GM12878 (cell line): ENCODE data around the gene SMIM17. TPM values are rescaled to one million over a fixed set of nuclear protein-coding genes. Genes with fewer than 3 reads are reported as not detected.

Source experiments
- ATAC-seq: fragments of 200-7000 bp; cut with Tn5 transposase; 3 replicates; pipeline ENCODE4 v1.9.1; 2020; ENCODE audit warnings: mild to moderate bottlenecking, moderate library complexity
- BruUV-seq: library from RNA; stranded (reverse); fragments of 400-500 nt; replicated peaks from 2 replicates; lab custom pipeline; 2021; lab: Mats Ljungman, UMichigan
- CTCF ChIA-PET: fragments of 300-600 bp; sonication (Branson Sonifier 250); formaldehyde crosslinking; extraction: SDS; loops from one replicate; lab custom pipeline; 2021; ENCODE audit warnings: inconsistent platforms; lab: Yijun Ruan, JAX
- POLR2A ChIA-PET: fragments of 350-600 bp; formaldehyde crosslinking; extraction: SDS; loops from one replicate; lab custom pipeline; 2021; ENCODE audit warnings: inconsistent platforms; lab: Charles Lee
- RAD21 ChIA-PET: fragments of 300-600 bp; sonication (Branson Sonifier 250); formaldehyde crosslinking; loops from one replicate; lab custom pipeline; 2023; ENCODE audit warnings: antibody characterized with exemption; ENCODE audit not compliant: unreplicated experiment; lab: Charles Lee
- SMC1A ChIA-PET: fragments of 300-600 bp; sonication (Branson Sonifier 250); formaldehyde crosslinking; loops from one replicate; lab custom pipeline; 2023; ENCODE audit not compliant: unreplicated experiment, uncharacterized antibody; lab: Charles Lee
- DNase-seq: peaks from one replicate; pipeline ENCODE4 v3.0.0-alpha.2; 2011; ENCODE audit warnings: low read depth, low spot score
- FAIRE-seq: peaks from 3 replicates; lab custom pipeline; 2011; peaks lifted over from hg19 to GRCh38; lab: Jason Lieb, UNC
- H2AFZ ChIP-seq: 2 replicates; pipeline ENCODE4 v1.6.0; 2011; ENCODE audit warnings: low read depth, low read length, control low read depth; ENCODE audit not compliant: control insufficient read depth
- H3K27ac ChIP-seq: 2 replicates; pipeline ENCODE4 v1.5.1; 2011; ENCODE audit warnings: control low read depth; ENCODE audit not compliant: control insufficient read depth, insufficient read depth
- H3K27me3 ChIP-seq, 2 experiments: replicated peaks in 1 of 2; 2 replicates each; pipeline versions ENCODE4 v1.6.0 to v1.6.1; 2011; ENCODE audit warnings: low read length in 1 of 2; ENCODE audit not compliant: control insufficient read depth in 2 of 2, insufficient read depth in 2 of 2
- H3K36me3 ChIP-seq, 2 experiments: 2 replicates each; pipeline ENCODE4 v1.5.1; 2011; ENCODE audit warnings: low read length in 1 of 2; ENCODE audit not compliant: control insufficient read depth in 2 of 2, insufficient read depth in 2 of 2
- H3K4me1 ChIP-seq: 2 replicates; pipeline ENCODE4 v1.6.1; 2011; ENCODE audit warnings: mild to moderate bottlenecking, low read length, moderate library complexity, mixed read lengths; ENCODE audit not compliant: control insufficient read depth, insufficient read depth
- H3K4me2 ChIP-seq: 2 replicates; pipeline ENCODE4 v1.6.0; 2011; ENCODE audit warnings: control low read depth; ENCODE audit not compliant: control insufficient read depth, insufficient read depth
- H3K4me3 ChIP-seq: fragments of 200-600 bp; sonication (generic); 2 replicates; pipeline ENCODE4 v1.5.1; 2016
- H3K79me2 ChIP-seq: 2 replicates; pipeline ENCODE4 v1.6.0; 2011; ENCODE audit warnings: low read length; ENCODE audit not compliant: control insufficient read depth, insufficient read depth
- H3K9ac ChIP-seq: 2 replicates; pipeline ENCODE4 v1.8.0; 2011; ENCODE audit warnings: low read length, control low read depth, mixed read lengths; ENCODE audit not compliant: control insufficient read depth, insufficient read depth
- H3K9me3 ChIP-seq: replicated peaks from 3 replicates; pipeline ENCODE4 v1.5.1; 2011; ENCODE audit warnings: mild to moderate bottlenecking, low read length; ENCODE audit not compliant: control insufficient read depth, insufficient read depth
- H4K20me1 ChIP-seq: 2 replicates; pipeline ENCODE4 v1.6.0; 2011; ENCODE audit not compliant: control insufficient read depth, insufficient read depth
- EGR1 ChIP-seq, 2 experiments: IDR thresholded peaks; 1 replicate in 1 of 2; 2 replicates in 1 of 2; pipeline ENCODE4 v1.6.1; 2011 to 2012; ENCODE audit warnings: low read depth in 2 of 2, low read length in 2 of 2, borderline replicate concordance in 1 of 2, mild to moderate bottlenecking in 1 of 2, moderate library complexity in 1 of 2
- MEF2B ChIP-seq: fragments of 450-650 bp; IDR thresholded peaks from 2 replicates; pipeline ENCODE4 v1.6.1; 2018; ENCODE audit warnings: mild to moderate bottlenecking, moderate library complexity; ENCODE audit not compliant: partially characterized antibody, poor library complexity, severe bottlenecking
- RB1 ChIP-seq: fragments of 450-650 bp; formaldehyde crosslinking; IDR thresholded peaks from 2 replicates; pipeline ENCODE4 v1.6.1; 2017; ENCODE audit warnings: mild to moderate bottlenecking, borderline replicate concordance
- TCF3 ChIP-seq: IDR thresholded peaks from 2 replicates; pipeline ENCODE4 v1.6.1; 2012; ENCODE audit warnings: low read depth, mild to moderate bottlenecking, low read length, borderline replicate concordance; ENCODE audit not compliant: insufficient read depth
- WGBS: methylation state at CpG from one replicate; pipeline ENCODE4 v1.1.6; 2016; ENCODE audit warnings: low lambda C conversion rate; ENCODE audit not compliant: insufficient replicate concordance, insufficient coverage; ENCODE audit errors: missing lambda C conversion rate; 5-methylcytosine and 5-hydroxymethylcytosine counted together
- in situ Hi-C: fragments of 300-500 bp; cut with MboI; formaldehyde crosslinking; loops from 9 replicates; pipeline ENCODE4 v1.14.3; 2018; ENCODE audit warnings: mixed read lengths
- intact Hi-C: fragments of 100-400 bp; cut with micrococcal nuclease; formaldehyde crosslinking; loops from one replicate; pipeline ENCODE4 v1.14.2; 2022; ENCODE audit not compliant: unreplicated experiment
- polyA plus RNA-seq, 11 experiments: library from polyadenylated mRNA; depleted of rRNA in 4 of 11; unstranded in 6 of 11; stranded (reverse) in 5 of 11; fragments of >200 nt; fragmentation: Nextera tagmentation in 4 of 11; fragmentation: Illumina TruSeq in 1 of 11; extraction: Ambion mirVana in 4 of 11; extraction: Trizol in 1 of 11; gene quantifications; 1 replicate in 1 of 11; 2 replicates in 10 of 11; pipeline versions ENCODE4 v1.2.1 to v1.2.3, GENCODE V29; 2011 to 2016; ENCODE audit warnings: inconsistent platforms in 2 of 11, missing spikeins in 2 of 11, low read depth in 1 of 11
- total RNA-seq, 4 experiments: library from RNA; depleted of rRNA in 3 of 4; stranded (reverse); fragments of >200 nt in 3 of 4; fragmentation: Illumina TruSeq in 1 of 4; extraction: Trizol in 1 of 4; gene quantifications; 2 replicates each; pipeline versions ENCODE4 v1.2.1 to v1.2.3, GENCODE V29; 2013 to 2021
- TF ChIP-seq, protein P1 (sequence below): fragments of 450-650 bp; IDR thresholded peaks from 2 replicates; pipeline ENCODE4 v1.6.1; 2016; ENCODE audit warnings: mild to moderate bottlenecking, moderate library complexity, borderline replicate concordance
- TF ChIP-seq, protein P2 (sequence below): fragments of 450-650 bp; IDR thresholded peaks from 2 replicates; pipeline ENCODE4 v1.6.1; 2018; ENCODE audit warnings: mild to moderate bottlenecking, low read depth, moderate library complexity; ENCODE audit not compliant: partially characterized antibody
- TF ChIP-seq, protein P3 (sequence below): fragments of 450-650 bp; formaldehyde crosslinking; IDR thresholded peaks from 2 replicates; pipeline ENCODE4 v1.5.0; 2022; ENCODE audit warnings: mild to moderate bottlenecking, missing genetic modification characterization
- TF ChIP-seq, protein P4 (sequence below): fragments of 450-650 bp; conservative IDR thresholded peaks from 2 replicates; pipeline ENCODE4 v1.6.1; 2017; ENCODE audit warnings: mild to moderate bottlenecking, moderate library complexity
- TF ChIP-seq, protein P5 (sequence below): IDR thresholded peaks from 2 replicates; pipeline ENCODE4 v1.6.1; 2011; ENCODE audit warnings: borderline replicate concordance, low read depth, mild to moderate bottlenecking, moderate library complexity, mixed read lengths, low read length; ENCODE audit not compliant: insufficient read depth; ENCODE audit errors: extremely low read length

SMIM17 gene
- total and polyA plus RNA-seq, 10 of the 15 experiments (the other 5 are each of a cell fraction or from before 2014, with no cell fraction given): 0.07 to 0.23 (median 0.17) TPM; not detected in 6

DNA sequence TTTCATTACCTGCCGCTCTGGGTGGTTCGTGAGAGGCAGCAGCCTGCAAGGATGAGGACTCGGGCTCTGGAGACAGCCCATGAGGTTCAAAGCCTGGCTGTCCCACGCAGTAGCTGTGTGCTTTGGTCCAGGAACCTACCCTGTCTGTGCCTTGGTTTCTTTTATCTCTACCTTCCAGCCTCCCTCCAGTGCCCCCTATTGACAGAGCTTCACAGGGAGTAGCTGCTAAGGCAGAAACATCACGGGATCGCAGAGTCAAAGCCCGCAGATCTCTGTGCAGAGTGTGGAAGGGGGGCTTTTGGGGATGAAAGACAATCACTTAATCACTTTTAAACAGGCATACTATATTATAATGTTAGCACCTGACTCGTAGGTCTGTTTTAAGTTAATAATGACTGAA is 31.7 kb upstream of the SMIM17 start:
- H4K20me1 ChIP-seq: no peaks in the 10 kb centered on the region
- TF ChIP-seq TCF3 (no peak), MEF2B (no peak), RB1 (no peak), EGR1 (IDR thresholded peaks at IDR 0.05; ENCODE audit: borderline replicate concordance in 1 of 2, low read depth in 2 of 2, low read length in 2 of 2) (no peak)
- TF ChIP-seq, protein P1, sequence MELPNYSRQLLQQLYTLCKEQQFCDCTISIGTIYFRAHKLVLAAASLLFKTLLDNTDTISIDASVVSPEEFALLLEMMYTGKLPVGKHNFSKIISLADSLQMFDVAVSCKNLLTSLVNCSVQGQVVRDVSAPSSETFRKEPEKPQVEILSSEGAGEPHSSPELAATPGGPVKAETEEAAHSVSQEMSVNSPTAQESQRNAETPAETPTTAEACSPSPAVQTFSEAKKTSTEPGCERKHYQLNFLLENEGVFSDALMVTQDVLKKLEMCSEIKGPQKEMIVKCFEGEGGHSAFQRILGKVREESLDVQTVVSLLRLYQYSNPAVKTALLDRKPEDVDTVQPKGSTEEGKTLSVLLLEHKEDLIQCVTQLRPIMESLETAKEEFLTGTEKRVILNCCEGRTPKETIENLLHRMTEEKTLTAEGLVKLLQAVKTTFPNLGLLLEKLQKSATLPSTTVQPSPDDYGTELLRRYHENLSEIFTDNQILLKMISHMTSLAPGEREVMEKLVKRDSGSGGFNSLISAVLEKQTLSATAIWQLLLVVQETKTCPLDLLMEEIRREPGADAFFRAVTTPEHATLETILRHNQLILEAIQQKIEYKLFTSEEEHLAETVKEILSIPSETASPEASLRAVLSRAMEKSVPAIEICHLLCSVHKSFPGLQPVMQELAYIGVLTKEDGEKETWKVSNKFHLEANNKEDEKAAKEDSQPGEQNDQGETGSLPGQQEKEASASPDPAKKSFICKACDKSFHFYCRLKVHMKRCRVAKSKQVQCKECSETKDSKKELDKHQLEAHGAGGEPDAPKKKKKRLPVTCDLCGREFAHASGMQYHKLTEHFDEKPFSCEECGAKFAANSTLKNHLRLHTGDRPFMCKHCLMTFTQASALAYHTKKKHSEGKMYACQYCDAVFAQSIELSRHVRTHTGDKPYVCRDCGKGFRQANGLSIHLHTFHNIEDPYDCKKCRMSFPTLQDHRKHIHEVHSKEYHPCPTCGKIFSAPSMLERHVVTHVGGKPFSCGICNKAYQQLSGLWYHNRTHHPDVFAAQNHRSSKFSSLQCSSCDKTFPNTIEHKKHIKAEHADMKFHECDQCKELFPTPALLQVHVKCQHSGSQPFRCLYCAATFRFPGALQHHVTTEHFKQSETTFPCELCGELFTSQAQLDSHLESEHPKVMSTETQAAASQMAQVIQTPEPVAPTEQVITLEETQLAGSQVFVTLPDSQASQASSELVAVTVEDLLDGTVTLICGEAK: no peak
- TF ChIP-seq, protein P2, sequence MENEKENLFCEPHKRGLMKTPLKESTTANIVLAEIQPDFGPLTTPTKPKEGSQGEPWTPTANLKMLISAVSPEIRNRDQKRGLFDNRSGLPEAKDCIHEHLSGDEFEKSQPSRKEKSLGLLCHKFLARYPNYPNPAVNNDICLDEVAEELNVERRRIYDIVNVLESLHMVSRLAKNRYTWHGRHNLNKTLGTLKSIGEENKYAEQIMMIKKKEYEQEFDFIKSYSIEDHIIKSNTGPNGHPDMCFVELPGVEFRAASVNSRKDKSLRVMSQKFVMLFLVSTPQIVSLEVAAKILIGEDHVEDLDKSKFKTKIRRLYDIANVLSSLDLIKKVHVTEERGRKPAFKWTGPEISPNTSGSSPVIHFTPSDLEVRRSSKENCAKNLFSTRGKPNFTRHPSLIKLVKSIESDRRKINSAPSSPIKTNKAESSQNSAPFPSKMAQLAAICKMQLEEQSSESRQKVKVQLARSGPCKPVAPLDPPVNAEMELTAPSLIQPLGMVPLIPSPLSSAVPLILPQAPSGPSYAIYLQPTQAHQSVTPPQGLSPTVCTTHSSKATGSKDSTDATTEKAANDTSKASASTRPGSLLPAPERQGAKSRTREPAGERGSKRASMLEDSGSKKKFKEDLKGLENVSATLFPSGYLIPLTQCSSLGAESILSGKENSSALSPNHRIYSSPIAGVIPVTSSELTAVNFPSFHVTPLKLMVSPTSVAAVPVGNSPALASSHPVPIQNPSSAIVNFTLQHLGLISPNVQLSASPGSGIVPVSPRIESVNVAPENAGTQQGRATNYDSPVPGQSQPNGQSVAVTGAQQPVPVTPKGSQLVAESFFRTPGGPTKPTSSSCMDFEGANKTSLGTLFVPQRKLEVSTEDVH: no peak
- TF ChIP-seq, protein P3, sequence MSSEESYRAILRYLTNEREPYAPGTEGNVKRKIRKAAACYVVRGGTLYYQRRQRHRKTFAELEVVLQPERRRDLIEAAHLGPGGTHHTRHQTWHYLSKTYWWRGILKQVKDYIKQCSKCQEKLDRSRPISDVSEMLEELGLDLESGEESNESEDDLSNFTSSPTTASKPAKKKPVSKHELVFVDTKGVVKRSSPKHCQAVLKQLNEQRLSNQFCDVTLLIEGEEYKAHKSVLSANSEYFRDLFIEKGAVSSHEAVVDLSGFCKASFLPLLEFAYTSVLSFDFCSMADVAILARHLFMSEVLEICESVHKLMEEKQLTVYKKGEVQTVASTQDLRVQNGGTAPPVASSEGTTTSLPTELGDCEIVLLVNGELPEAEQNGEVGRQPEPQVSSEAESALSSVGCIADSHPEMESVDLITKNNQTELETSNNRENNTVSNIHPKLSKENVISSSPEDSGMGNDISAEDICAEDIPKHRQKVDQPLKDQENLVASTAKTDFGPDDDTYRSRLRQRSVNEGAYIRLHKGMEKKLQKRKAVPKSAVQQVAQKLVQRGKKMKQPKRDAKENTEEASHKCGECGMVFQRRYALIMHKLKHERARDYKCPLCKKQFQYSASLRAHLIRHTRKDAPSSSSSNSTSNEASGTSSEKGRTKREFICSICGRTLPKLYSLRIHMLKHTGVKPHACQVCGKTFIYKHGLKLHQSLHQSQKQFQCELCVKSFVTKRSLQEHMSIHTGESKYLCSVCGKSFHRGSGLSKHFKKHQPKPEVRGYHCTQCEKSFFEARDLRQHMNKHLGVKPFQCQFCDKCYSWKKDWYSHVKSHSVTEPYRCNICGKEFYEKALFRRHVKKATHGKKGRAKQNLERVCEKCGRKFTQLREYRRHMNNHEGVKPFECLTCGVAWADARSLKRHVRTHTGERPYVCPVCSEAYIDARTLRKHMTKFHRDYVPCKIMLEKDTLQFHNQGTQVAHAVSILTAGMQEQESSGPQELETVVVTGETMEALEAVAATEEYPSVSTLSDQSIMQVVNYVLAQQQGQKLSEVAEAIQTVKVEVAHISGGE (CRISPR knock-in tag): no peak
- TF ChIP-seq, protein P4, sequence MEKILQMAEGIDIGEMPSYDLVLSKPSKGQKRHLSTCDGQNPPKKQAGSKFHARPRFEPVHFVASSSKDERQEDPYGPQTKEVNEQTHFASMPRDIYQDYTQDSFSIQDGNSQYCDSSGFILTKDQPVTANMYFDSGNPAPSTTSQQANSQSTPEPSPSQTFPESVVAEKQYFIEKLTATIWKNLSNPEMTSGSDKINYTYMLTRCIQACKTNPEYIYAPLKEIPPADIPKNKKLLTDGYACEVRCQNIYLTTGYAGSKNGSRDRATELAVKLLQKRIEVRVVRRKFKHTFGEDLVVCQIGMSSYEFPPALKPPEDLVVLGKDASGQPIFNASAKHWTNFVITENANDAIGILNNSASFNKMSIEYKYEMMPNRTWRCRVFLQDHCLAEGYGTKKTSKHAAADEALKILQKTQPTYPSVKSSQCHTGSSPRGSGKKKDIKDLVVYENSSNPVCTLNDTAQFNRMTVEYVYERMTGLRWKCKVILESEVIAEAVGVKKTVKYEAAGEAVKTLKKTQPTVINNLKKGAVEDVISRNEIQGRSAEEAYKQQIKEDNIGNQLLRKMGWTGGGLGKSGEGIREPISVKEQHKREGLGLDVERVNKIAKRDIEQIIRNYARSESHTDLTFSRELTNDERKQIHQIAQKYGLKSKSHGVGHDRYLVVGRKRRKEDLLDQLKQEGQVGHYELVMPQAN: no peak
- TF ChIP-seq, protein P5, sequence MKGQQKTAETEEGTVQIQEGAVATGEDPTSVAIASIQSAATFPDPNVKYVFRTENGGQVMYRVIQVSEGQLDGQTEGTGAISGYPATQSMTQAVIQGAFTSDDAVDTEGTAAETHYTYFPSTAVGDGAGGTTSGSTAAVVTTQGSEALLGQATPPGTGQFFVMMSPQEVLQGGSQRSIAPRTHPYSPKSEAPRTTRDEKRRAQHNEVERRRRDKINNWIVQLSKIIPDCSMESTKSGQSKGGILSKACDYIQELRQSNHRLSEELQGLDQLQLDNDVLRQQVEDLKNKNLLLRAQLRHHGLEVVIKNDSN: no peak

More for the DNA sequence above, 31.7 kb upstream of the SMIM17 start:
- POLR2A ChIA-PET: no interaction called here
- ATAC-seq (no peak), DNase-seq (no peak), FAIRE-seq (no peak)
- RAD21 ChIA-PET: no interaction called here
- CTCF ChIA-PET: no interaction called here
- intact Hi-C loops: no loop called here
- WGBS: 85% methylated on average over 8 of the region's 8 CpGs
- H3K9me3 ChIP-seq: peaks cover 2% of the 10 kb centered on the region; the same call in 2 of the 3 replicates
- in situ Hi-C loops: no loop called here
- H3K27ac ChIP-seq: no peak overlapping the region
- H3K36me3 ChIP-seq: no peaks in the 10 kb centered on the region
- no peak overlapping the region for H3K4me3 ChIP-seq
- H3K4me1 ChIP-seq: no peaks in the 10 kb centered on the region
- no peaks in the 10 kb centered on the region for H3K79me2 ChIP-seq
- no peak overlapping the region for H3K4me2 ChIP-seq
- SMC1A ChIA-PET: no interaction called here
- H3K9ac ChIP-seq: no peak overlapping the region
- no peaks in the 10 kb centered on the region for H3K27me3 ChIP-seq
- no peak overlapping the region for H2AFZ ChIP-seq
- BruUV-seq: no TSS peak
